A549 (cell line): ENCODE measurements around the gene ROBO1.

Source experiments
- ESRRA ChIP-seq: fragments of 150-350 bp; IDR thresholded peaks from 2 replicates; pipeline ENCODE4 v1.6.1; 2014; ENCODE audit warnings: mild to moderate bottlenecking, low read length, borderline replicate concordance
- HOXA7 ChIP-seq: fragments of 250-450 bp; sonication (Bioruptor Pico); IDR thresholded peaks from 2 replicates; pipeline ENCODE4 v1.5.0; 2020; ENCODE audit warnings: mild to moderate bottlenecking, moderate library complexity
- KDM5A ChIP-seq: fragments of 200-600 bp; sonication (generic); IDR thresholded peaks from 2 replicates; pipeline ENCODE4 v1.6.1; 2016; ENCODE audit warnings: antibody characterized with exemption, mild to moderate bottlenecking
- POLR2A ChIP-seq: IDR thresholded peaks from 2 replicates; pipeline ENCODE4 v1.6.1; 2012; ENCODE audit warnings: mild to moderate bottlenecking, low read length
- TF ChIP-seq, protein P1 (sequence below): fragments of >200 bp; sonication (Bioruptor Twin); formaldehyde crosslinking; IDR thresholded peaks from 3 replicates; pipeline ENCODE4 v1.5.1; 2016
- TF ChIP-seq, protein P2 (sequence below): fragments of 250-450 bp; sonication (Bioruptor Pico); IDR thresholded peaks from 2 replicates; pipeline ENCODE4 v1.5.0; 2021; ENCODE audit warnings: mild to moderate bottlenecking, moderate library complexity, borderline replicate concordance

DNA sequence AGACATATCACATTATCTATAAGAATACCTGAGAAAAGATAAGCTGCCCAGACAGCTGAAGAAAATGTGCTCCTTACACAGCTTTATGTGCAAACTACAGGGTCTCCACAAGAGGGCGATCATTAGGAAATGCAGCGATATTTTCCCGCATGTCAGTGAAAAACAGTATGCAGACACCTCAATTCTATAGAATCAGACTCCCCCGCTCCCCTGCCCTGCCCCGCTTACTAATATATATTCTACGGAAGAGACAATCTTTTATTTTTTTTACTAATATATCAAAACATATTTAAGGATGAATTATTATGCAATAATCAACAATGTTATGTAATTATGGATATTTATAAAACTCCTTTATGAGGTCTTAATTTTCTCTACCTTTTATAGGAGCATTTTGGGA lies 681.3 kb downstream of the ROBO1 start:
- TF ChIP-seq ESRRA, result no peak
- TF ChIP-seq KDM5A, result no peak
- TF ChIP-seq POLR2A, result no peak
- TF ChIP-seq, protein P1, sequence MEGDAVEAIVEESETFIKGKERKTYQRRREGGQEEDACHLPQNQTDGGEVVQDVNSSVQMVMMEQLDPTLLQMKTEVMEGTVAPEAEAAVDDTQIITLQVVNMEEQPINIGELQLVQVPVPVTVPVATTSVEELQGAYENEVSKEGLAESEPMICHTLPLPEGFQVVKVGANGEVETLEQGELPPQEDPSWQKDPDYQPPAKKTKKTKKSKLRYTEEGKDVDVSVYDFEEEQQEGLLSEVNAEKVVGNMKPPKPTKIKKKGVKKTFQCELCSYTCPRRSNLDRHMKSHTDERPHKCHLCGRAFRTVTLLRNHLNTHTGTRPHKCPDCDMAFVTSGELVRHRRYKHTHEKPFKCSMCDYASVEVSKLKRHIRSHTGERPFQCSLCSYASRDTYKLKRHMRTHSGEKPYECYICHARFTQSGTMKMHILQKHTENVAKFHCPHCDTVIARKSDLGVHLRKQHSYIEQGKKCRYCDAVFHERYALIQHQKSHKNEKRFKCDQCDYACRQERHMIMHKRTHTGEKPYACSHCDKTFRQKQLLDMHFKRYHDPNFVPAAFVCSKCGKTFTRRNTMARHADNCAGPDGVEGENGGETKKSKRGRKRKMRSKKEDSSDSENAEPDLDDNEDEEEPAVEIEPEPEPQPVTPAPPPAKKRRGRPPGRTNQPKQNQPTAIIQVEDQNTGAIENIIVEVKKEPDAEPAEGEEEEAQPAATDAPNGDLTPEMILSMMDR, result peak; percentile 61
- no peak for TF ChIP-seq HOXA7 (CRISPR knock-in tag)
- TF ChIP-seq, protein P2, sequence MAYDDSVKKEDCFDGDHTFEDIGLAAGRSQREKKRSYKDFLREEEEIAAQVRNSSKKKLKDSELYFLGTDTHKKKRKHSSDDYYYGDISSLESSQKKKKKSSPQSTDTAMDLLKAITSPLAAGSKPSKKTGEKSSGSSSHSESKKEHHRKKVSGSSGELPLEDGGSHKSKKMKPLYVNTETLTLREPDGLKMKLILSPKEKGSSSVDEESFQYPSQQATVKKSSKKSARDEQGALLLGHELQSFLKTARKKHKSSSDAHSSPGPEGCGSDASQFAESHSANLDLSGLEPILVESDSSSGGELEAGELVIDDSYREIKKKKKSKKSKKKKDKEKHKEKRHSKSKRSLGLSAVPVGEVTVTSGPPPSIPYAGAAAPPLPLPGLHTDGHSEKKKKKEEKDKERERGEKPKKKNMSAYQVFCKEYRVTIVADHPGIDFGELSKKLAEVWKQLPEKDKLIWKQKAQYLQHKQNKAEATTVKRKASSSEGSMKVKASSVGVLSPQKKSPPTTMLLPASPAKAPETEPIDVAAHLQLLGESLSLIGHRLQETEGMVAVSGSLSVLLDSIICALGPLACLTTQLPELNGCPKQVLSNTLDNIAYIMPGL (CRISPR knock-in tag), result no peak
